NCI-H82 treated with DMSO at 0.1 percent for 48 hours (cell line): Measurements from ENCODE around the gene GSDME.

ENCODE experiments used
- DNase-seq: peaks from one replicate; lab custom pipeline; 2025; ENCODE audit not compliant: unreplicated experiment; lab: John Stamatoyannopoulos, UW

Gene GSDME

DNA sequence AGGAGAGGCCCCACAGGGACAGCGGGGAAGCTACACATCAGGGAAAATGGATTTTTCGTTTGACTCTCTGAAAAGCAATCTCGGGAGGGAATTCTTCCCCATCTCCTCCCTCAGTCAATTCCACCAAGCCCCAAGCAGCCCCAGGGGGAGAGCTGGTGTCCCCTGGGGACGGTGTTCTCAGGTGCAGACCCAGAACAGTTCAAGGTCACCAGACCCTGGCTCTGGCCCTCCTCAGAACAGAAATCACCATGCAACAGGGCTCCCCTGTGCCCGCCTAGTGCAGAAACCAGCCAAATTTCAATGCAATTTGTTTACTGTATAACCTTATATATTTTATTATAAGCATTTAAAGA is 34.1 kb downstream of the GSDME start:
- no peak for DNase-seq

GRCh38 chr7:24722386-24723177 is 34.7 kb downstream of the GSDME start:
- no peak for DNase-seq

- no peak for DNase-seq
These were observed 35.7 kb downstream of the GSDME start for GRCh38 chr7:24721481-24722001.

DNA sequence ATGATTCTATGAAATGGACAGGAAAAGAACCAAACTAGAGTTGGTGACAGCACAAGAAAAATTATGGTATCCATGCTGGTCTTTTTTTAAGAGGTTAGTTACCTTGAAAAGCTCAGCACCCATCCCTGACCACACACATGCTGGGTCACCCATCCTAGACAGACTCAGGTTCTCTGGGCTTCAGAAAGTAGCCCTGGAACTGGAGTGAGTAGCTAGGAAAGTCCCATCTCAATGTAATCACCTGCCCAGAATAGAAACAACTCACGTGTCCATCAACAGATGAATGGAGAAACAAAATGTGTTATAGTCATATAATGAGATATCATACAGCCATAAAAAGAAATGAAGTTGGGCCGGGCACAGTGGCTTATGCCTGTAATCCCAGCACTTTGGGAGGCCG is 37.0 kb downstream of the GSDME start:
- no peak for DNase-seq

DNA sequence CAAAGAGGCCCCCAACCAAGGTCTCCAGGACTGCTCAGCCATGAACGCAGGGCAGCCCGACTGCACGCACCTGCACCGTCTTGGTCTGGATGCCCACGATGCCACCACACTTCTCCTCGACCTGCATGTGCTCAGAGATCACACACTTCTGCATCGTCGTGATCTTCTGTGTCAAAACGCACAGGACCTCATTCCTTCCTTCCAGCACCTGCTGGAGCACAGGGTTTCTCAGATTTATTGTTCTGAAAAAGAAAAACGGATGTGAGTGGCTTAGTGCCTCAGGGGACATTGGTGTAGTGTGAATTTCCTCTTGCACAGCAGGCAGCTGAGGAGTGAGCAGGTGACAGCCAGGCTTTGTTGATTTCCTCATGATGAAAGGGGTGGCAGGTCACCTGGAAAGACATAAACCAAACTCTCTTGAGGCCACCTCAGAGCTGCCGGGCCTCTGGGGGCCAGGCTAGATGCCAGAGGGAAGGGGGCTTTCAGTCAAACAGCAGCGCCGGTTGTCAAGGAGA is 38.2 kb downstream of the GSDME start:
- DNase-seq: no peak

DNA sequence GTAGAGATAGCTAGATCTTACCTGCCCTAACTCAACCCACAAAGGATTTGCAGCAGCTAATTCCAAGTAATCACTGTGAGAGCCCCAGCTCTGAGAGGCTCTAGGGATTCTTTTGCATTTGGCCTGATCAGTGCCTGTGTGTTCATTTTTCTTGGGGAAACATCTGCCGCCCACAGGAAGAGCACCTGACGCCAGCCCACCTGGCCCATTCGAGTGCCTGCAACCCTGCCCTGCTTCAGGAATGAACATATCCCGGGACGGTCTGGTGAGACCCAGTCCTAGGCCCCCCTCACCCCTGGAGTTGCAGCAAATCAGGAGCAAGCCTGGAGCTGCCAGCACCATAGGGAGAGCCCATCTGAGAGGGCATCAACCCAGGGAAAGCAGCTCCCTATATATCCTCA is 38.8 kb downstream of the GSDME start:
- DNase-seq: no peak

DNA sequence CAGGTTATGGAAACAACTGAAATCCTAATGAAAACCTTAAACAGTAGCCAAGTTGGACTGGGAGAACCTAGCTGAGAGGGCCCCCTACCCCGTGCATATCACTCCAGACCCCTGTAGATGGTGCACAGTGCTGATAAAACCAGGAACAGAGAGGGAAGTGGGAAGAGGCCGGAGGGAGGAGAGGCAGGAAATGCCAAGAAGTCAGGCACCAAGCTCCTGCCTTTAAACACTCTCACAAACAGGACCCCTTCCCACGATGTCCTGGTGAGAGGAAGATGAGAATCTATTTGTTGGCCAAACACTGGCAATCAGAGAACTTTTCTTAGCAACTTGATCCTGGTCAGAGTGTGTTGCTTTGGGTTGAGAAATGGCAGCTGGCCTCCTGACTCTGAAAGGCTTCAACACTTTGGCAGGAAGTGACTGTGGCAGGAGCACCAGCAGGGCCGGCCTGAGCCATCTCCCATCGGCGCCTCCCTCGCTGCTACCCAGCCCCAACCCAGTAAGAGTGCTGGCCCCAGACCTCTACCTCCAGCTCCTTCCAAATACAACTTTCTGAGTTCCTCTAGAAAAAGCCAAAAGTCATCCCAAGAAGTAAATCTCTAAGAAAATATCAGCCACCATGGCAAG is 39.5 kb downstream of the GSDME start:
- DNase-seq: no peak

GRCh38 chr7:24717247-24717622 is 40.0 kb downstream of the GSDME start:
- no peak for DNase-seq

DNA sequence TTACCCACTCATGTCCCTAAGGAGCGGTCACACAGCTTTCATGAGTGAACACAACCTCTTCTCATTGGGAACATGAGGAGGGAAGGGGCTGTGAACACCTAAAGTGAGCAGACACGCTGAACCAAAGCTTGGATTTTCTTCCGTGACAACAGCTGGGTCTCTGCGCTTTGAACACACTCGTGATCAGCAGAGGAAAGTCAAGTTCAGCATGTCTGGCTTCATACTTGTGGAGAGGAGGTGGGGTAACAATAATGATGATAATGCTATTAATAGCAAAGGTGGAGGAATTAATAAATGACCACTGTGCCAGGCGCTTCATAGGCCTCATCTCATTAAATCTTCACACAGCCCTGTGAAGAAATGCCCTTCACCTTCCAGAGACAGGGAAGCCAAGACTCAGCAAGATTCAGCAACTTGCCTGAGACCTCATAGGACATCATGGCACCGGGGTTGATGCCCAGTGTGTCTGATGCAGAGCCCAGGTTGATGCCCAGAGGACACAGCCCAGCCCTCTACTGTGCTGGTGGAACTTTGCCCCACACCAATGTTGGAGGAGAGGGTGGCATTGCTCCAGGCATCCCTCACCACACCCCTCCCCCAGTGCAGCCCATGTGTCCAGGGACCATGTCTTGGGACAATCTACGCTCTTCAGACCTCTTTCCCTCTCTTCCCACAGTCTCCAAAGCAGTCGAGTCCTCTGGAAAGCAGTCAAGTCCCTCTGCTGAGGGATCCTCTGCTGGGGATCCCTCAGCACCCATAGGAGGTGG is 40.6 kb downstream of the GSDME start:
- DNase-seq: no peak

GRCh38 chr7:24715661-24716479 is 41.4 kb downstream of the GSDME start:
- no peak for DNase-seq

GRCh38 chr7:24715171-24715570 is 42.1 kb downstream of the GSDME start:
- DNase-seq: no peak

DNA sequence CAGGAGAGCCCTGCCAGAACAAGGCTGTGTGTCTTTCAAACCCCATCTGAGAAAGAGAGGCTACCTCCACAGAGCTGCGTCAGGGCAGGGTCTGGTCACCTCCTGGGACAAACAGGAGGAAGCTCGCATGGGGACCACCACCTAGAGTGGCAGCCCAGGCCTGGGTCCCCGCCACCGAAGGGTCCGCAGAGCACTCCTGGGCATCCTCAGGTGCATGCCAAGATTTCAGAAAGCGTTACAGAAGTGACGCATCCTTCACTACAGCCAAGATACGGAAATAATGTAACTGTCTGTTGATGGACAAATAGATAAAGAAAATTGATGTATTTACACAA is 42.6 kb downstream of the GSDME start:
- no peak for DNase-seq

- no peak for DNase-seq
These were observed 43.2 kb downstream of the GSDME start for GRCh38 chr7:24713850-24714675.

- no peak for DNase-seq
These were observed 44.0 kb downstream of the GSDME start for GRCh38 chr7:24713039-24713793.

- DNase-seq: no peak
These were observed 47.5 kb downstream of the GSDME start for GRCh38 chr7:24709585-24710360.

GRCh38 chr7:24709051-24709450 is 48.2 kb downstream of the GSDME start:
- DNase-seq: no peak

DNA sequence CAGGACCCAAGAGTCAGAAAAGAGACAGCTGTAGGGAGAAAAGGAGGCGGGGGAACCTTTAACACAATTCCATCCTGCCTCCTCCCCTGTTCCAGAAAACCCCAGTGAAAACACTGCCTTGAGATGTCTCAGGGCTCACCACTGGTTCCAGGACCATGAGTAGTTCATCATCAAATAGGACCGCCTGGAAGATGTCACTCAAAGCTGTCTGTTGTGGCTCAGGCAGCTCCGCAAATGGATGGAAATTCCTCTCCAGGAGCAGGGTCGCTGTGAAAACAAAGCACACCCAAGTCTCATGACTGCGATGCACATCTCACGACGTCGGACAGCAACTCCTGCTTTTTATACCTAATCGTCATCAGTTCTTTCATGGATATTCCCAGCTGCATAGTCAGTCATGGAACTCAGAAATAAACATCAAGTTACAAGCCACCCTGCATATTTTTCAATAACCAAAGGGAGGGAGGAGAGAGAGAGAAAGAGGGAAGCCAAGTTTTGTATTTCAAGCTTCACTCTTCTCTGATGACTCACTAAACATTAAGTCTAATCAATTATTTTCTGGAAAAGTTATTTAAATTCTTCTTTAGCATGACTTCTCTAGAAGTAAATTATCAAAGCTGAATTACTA is 49.2 kb downstream of the GSDME start:
- DNase-seq: no peak
